Effector memory CD4-positive, alpha-beta T cell (primary cell): ENCODE data around the gene GFPT1.

Experiments
- DNase-seq, 3 donors: peaks; one replicate each; pipeline ENCODE4 v3.0.0-alpha.2; 2020
- H3K27ac ChIP-seq: 2 replicates; pipeline ENCODE4 v1.7.0; 2013; ENCODE audit warnings: mild to moderate bottlenecking, low read length, moderate library complexity; ENCODE audit not compliant: insufficient read depth, poor library complexity, severe bottlenecking
- H3K27me3 ChIP-seq: replicated peaks from 2 replicates; pipeline ENCODE4 v1.7.0; 2013; ENCODE audit warnings: mild to moderate bottlenecking, low read length; ENCODE audit not compliant: insufficient read depth, control insufficient read depth, poor library complexity, severe bottlenecking
- H3K36me3 ChIP-seq: 2 replicates; pipeline ENCODE4 v1.7.0; 2013; ENCODE audit warnings: mild to moderate bottlenecking, low read length, moderate library complexity; ENCODE audit not compliant: control insufficient read depth, insufficient read depth
- H3K4me1 ChIP-seq: 2 replicates; pipeline ENCODE4 v1.7.0; 2013; ENCODE audit warnings: low read length, mild to moderate bottlenecking; ENCODE audit not compliant: control insufficient read depth, insufficient read depth, poor library complexity, severe bottlenecking
- H3K4me3 ChIP-seq: 2 replicates; pipeline ENCODE4 v1.7.0; 2013; ENCODE audit warnings: low read length, low read depth, mild to moderate bottlenecking; ENCODE audit not compliant: insufficient read depth, poor library complexity, severe bottlenecking
- H3K9me3 ChIP-seq: 2 replicates; pipeline ENCODE4 v1.7.0; 2013; ENCODE audit warnings: mild to moderate bottlenecking, low read length, moderate library complexity; ENCODE audit not compliant: control insufficient read depth

The GFPT1 gene

DNA sequence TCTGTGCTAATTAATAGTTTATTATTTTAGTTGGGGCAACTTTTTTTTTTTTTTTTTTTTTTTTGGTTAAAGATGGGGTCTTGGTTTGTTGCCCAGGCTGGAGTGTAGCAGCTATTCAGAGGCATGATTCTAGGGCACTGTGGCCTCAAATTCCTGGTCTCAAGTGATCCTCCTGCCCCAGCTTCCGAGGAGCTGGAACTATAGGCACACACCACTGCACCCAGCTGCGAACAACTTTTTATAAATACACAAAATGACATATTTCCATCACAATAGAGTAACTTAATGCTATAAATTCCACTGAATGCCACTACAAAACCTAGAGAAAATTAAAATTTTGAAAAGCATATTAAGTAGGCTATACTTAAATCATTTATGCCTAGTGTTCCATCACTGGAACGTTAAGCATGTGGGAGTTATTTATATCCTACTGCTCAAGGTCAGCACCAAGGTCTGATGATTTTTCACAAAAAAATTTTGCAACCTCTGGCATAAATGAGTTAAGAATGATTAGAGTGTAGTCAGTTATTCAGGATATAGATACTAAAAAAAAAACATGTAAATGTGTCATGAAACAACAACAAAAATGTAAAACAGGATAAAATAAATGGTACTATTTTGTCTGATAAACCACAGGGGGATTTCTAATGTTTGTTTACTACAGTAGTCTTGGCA lies 46.8 kb downstream of the GFPT1 start:
- no peak for DNase-seq

GRCh38 chr2:69335311-69335710 lies 51.7 kb downstream of the GFPT1 start:
- Histone ChIP-seq H3K4me1 (no peaks in the 10 kb centered on the region), H3K4me3 (no peak overlapping the region), H3K36me3 (peaks cover 34% of the 10 kb centered on the region), H3K27ac (no peak overlapping the region), H3K27me3 (no peaks in the 10 kb centered on the region), H3K9me3 (no peaks in the 10 kb centered on the region)
- no peak for DNase-seq

More for the DNA sequence above, 46.8 kb downstream of the GFPT1 start:
- no peak overlapping the region for H3K4me3 ChIP-seq
- H3K4me1 ChIP-seq, result no peaks in the 10 kb centered on the region
- H3K36me3 ChIP-seq, result peaks cover 57% of the 10 kb centered on the region
- no peaks in the 10 kb centered on the region for H3K9me3 ChIP-seq
- H3K27ac ChIP-seq, result no peak overlapping the region
- no peaks in the 10 kb centered on the region for H3K27me3 ChIP-seq

GRCh38 chr2:69333352-69333751 lies 53.7 kb downstream of the GFPT1 start:
- H3K27me3 ChIP-seq, result no peaks in the 10 kb centered on the region
- H3K4me1 ChIP-seq, result no peaks in the 10 kb centered on the region
- DNase-seq, result no peak
- no peak overlapping the region for H3K4me3 ChIP-seq
- peaks cover 31% of the 10 kb centered on the region for H3K36me3 ChIP-seq
- H3K9me3 ChIP-seq, result no peaks in the 10 kb centered on the region
- no peak overlapping the region for H3K27ac ChIP-seq

DNA sequence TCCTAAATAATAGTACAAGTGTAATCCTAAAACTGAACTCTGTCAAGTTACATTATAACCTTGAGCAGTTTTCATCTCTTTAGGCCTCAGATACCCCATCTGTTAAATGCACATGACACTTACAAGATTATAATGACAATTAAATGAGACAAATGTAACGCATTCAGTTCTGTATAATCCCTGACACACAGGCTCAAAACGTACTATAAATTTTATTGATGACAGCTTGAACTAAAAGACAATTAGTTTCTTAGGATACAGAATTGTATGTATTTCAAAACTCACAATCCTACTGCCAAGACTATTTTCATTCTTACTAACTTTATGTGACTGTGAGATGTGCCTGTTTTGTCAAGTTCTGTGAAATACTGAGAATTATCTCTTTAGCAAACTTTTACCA lies 56.2 kb downstream of the GFPT1 start:
- peaks cover 50% of the 10 kb centered on the region for H3K36me3 ChIP-seq
- no peak for DNase-seq
- H3K9me3 ChIP-seq, result no peaks in the 10 kb centered on the region
- no peaks in the 10 kb centered on the region for H3K27me3 ChIP-seq
- no peaks in the 10 kb centered on the region for H3K4me1 ChIP-seq
- H3K27ac ChIP-seq, result no peak overlapping the region
- no peak overlapping the region for H3K4me3 ChIP-seq

DNA sequence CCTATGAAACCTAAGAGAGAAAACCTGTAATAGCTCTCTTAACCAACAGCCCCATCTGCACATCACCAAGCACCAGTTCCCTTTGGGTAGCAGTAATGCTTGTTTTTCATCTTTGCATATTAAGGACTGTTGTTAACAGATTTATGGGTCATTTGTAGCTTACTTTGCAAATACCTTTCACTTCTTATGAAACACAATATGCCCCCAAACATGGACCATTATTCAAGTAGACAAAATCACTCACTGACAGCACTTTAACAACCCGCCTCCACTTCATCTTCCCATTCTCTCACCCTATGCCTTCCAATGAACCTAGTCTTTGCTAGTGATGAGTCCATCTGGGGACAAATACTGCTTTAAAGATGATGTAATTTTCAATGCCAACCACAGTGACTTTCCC lies 64.4 kb downstream of the GFPT1 start:
- DNase-seq, result no peak
- H3K9me3 ChIP-seq, result no peaks in the 10 kb centered on the region
- H3K36me3 ChIP-seq, result peaks cover 24% of the 10 kb centered on the region
- no peaks in the 10 kb centered on the region for H3K4me1 ChIP-seq
- no peak overlapping the region for H3K4me3 ChIP-seq
- no peak overlapping the region for H3K27ac ChIP-seq
- H3K27me3 ChIP-seq, result no peaks in the 10 kb centered on the region

DNA sequence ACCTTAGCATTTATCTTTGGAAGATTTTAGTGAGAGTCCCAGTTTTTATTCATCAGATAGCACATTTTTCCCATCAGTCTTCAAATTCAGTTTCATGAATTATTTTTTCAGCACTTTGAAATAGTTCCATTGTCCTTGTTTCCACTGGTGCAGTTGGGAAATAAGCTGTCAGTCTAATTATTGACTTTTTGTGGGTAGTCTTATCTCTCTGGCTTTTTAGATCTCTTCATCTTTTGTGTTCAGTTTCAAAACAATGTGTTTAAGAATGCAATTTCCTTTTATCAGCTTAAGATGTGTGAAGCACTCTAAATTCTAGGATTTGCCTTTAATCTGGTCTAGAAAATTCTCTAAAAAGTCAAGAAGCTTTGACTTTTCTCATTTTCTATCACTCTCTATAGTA lies 70.5 kb downstream of the GFPT1 start:
- no peak overlapping the region for H3K4me3 ChIP-seq
- H3K4me1 ChIP-seq, result no peaks in the 10 kb centered on the region
- no peaks in the 10 kb centered on the region for H3K9me3 ChIP-seq
- H3K27me3 ChIP-seq, result no peaks in the 10 kb centered on the region
- H3K27ac ChIP-seq, result no peak overlapping the region
- no peaks in the 10 kb centered on the region for H3K36me3 ChIP-seq
- DNase-seq, result no peak

DNA sequence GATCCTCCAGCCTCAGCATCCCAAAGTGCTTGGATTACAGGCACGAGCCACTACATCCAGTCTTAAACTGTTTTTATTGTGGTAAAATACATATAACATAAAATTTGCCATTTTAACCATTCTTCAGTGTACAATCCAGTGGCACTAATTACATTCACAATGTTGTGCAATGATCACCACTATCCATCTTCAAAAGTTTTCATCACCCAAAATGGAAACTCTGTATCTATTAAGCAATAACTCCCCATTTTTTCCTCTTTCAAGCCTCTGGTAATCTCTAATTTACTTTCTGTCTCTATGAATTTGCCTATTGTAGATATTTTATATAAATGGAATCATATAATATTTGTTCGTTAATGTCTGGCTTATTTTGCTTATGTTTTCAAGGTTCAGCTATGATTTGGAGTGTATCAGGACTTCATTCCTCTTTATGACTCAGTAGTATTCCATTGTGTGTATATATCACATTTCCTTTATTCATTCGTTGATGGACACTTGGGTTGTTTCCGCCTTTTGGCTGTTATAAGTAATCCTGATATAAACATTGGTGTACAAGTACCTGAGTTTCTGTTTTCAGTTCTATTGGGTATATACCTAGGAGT lies 71.8 kb downstream of the GFPT1 start:
- H3K27me3 ChIP-seq, result no peaks in the 10 kb centered on the region
- no peak for DNase-seq
- H3K9me3 ChIP-seq, result no peaks in the 10 kb centered on the region
- no peaks in the 10 kb centered on the region for H3K36me3 ChIP-seq
- H3K4me1 ChIP-seq, result no peaks in the 10 kb centered on the region
- no peak overlapping the region for H3K4me3 ChIP-seq
- no peak overlapping the region for H3K27ac ChIP-seq

DNA sequence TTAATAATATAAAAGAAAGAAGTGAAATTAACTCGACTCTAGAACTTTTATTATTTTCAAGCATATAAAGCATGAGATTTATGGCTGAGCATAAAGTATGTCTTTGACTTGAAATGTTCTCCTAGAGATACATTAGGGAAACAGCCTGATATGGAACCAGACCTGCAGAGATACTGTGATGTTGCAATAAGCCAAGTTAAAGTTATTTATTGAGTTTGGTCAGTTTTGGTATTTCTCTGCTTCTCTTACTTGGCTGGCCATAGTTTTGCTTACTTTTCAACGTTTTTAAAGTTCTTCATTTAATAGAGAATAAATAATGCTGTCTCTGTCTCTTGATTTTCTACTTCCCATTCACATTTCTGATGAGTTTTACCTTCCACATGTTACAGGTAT lies 76.0 kb downstream of the GFPT1 start:
- Histone ChIP-seq H3K27ac (no peak overlapping the region), H3K9me3 (no peaks in the 10 kb centered on the region), H3K4me1 (peaks cover 17% of the 10 kb centered on the region), H3K27me3 (peaks cover 7% of the 10 kb centered on the region), H3K36me3 (no peaks in the 10 kb centered on the region), H3K4me3 (no peak overlapping the region)
- DNase-seq, result no peak

GRCh38 chr2:69310111-69311023 lies 76.7 kb downstream of the GFPT1 start:
- Histone ChIP-seq H3K27me3 (peaks cover 7% of the 10 kb centered on the region), H3K27ac (no peak overlapping the region), H3K4me3 (no peak overlapping the region)

More at GRCh38 chr2:69310111-69311023, 76.7 kb downstream of the GFPT1 start:
- Histone ChIP-seq H3K4me1 (peaks cover 18% of the 10 kb centered on the region), H3K9me3 (no peaks in the 10 kb centered on the region), H3K36me3 (no peaks in the 10 kb centered on the region)
- no peak for DNase-seq
